HG02885 (cell line): ENCODE data around the gene CSNK2A2.

Source experiments
- ATAC-seq: cut with Tn5 transposase; IDR thresholded peaks from one replicate; pipeline ENCODE4 v1.9.1; 2021; ENCODE audit warnings: mild to moderate bottlenecking; ENCODE audit not compliant: unreplicated experiment, poor library complexity

CSNK2A2 gene

GRCh38 chr16:58198022-58198683 is at the start of gene CSNK2A2:
TSS of gene CSNK2A2 (minus strand) at chr16:58198106. CDS start at chr16:58197736, 370 bp downstream.
- ATAC-seq: peak; percentile 93

DNA sequence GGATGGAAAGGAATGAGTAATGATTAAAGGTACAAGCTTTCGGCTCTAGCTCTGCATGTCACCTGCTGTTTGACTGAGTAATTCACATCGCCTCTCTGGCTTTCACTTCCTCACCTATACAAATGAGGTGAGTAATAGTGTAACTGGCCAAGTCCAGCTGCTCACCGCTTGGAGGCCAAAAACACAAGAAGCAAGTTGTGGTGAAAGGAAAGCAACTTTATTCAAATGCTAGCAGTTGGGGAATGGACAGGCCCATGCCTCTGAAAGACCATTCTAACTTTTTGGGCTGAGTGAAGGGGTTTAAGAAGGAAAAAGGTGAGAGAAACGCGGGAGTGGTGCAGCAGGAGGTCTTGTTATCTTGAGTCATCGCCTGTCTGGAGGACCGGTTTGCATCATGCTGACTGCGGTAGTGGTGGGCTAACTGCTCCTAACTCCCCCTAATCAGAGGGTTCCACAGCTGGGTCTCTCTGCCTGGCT is 45.7 kb upstream of the CSNK2A2 start:
- peak; percentile 98 for ATAC-seq

GRCh38 chr16:58236831-58237230 is 38.9 kb upstream of the CSNK2A2 start:
- no peak for ATAC-seq

DNA sequence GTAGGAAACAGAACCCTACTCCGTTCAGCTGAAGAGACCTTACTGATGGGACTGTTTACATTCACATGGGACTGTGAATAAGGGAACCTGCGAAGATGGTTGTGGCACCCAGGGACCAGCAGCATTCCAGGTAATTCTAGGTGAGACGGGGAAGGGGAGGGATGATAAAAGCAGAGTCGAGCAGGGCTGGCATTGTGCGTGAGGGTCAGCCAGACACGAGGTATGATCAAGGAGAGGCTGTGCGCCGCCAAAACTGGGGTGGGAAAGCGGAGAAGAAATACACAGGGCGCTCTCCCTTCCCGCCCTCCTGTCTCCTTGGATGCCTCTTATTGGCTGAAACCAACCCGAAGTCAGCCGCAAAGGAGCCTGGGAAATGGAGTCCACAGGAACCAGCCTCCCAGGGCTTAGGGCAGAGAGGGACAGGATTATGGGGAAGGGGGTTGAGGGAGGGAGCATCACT is 38.4 kb upstream of the CSNK2A2 start:
- ATAC-seq: peak; percentile 99

DNA sequence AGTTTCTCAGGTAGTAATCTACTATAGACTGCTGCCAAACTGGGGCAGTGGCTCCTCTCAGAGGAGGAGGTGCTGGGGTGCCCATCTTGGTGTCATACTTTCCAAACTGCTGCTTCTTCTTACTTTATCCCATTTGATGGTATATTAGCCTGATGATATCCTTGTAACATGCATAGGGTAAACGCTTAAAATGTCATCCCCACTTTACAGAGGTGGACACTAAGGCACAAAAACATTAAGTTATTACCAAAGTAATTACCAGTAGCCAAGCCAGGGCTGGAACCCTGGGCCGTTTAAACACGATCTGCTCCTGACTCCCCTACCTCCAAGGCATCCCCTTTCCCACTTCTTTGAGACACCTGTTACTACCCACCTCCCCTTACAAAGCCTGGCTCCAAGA is 37.8 kb upstream of the CSNK2A2 start:
- ATAC-seq: no peak

DNA sequence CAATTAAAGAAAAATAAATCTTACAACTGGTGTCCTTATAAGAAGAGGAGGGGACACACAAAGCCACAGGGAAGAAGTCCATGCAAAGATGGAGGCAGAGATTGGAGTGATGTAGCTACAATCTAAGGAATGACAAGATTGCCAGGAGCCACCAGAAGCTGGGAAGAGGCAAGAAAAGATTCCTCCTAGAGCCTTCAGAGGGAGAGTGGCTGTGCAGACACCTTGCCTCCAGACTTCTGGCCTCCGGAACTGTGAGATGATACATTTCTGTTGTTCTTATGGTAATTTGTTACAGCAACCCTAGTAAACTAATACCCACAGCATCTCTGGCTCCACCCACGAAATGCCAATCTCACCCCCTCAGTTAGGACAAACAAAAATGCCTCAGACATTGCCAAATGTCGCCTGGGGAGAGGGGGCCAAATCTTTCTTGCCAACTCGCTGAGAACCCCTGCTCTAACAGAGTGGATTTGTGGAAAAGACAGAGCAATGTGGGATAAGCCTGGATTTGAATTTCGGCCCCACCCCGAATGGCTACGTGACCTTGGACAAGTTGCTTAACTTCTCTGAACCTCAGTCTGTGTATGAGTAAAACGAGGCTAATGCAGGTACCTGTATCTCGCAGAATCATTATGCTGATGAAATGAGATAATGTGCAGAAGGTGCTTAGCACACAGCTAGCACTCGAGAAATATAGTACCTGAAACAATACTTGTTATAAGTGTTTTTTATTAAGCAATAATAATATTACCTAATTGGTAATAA is 37.1 kb upstream of the CSNK2A2 start:
- ATAC-seq: no peak

GRCh38 chr16:58230259-58230658 is 32.4 kb upstream of the CSNK2A2 start:
- ATAC-seq: no peak

DNA sequence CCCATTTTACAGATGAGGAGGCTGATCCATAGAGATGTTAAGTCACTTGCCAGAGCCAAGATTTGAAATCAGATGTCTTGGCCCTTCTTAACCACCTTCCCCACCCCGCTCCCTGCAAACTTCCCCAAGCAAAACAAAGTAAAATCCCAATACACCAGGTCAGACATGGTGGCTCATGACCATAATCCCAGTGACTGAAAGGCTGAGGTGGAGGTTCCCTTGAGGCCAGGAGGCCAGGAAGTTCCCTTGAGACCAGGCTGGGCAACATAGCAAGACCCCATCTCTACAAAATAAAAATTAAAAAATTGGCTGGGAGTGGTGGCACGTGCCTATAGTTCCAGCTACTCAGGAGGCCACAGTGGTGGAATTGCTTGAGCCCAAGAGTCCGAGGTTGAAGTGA is 28.9 kb upstream of the CSNK2A2 start:
- ATAC-seq: no peak

DNA sequence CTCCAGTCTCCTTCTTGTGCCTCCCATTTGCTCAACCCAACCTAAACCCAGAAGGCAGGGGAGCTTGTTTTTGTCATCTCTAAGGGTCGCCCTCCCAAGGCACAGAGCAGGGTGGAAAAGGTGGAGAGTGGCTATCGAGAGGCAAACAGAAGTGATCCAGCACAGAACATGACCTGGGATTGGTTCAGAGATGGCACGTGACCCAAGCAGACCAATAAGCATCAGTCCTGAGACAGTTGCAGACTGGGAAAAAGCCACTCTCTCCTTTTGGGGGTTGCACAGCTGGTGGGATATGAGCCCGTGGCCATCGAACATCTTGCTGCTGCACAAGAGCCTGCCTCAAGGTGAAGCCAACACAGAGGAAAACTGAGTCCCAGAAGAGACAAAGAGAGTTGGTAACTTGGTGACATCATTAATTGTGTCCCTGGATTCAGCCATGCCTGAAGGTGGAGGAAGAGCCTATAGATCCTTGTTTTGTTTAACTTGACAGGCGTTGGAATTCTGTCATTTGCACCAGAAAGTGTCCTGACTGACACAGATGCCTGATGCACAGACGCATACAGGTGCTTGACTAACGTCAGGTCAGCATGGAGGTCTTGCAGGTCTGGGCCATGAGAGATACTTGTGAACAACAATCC is 28.2 kb upstream of the CSNK2A2 start:
- ATAC-seq: no peak

- ATAC-seq: no peak
These were observed 24.8 kb upstream of the CSNK2A2 start for GRCh38 chr16:58222532-58223316.

- ATAC-seq: no peak
These were observed 21.5 kb upstream of the CSNK2A2 start for GRCh38 chr16:58219432-58219831.

DNA sequence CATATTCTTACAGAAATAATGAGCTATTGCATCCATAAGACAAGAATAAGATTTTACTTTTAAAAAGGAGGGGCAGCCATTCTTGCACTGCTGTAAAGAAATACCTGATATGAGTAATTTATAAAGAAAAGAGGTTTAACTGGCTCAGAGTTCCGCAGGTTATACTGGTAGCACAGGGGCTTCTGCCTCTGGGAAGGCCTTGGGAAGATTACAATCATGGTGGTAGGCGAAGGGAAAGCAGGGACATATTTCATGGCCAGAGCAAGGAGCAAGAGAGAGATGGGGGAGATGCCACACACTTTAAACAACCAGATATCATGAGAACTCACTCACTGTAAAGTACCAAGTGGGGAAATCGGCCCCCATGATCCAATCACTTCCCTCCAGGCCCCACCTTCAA is 20.9 kb upstream of the CSNK2A2 start:
- no peak for ATAC-seq

DNA sequence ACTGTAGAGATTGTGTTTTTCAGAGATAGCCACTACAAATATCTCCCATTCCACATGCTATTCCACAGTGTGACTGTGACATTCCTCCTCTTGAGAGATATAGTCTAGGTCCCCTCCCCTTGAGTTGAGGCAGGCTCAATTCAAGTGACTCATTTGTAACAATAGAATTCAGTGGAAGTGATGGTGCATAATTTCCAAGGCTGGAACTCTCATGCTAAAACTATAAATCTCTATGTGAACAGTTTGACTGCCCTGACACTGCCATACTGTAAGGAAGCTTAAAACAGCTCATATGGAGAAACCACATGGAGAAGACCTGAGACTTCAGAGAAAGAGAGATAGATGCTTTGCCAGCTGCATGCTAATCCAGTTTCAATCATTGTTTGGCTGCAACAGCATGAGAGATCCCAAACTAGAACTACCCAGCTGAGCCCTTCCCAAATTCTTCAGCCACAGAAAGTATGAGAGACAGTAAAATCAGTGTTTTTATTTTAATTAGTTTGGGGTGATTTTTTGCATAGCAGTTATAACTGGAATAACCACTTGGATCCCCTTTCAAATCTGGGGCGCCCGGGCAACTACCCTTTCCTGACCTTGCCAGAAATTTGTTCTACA is 19.5 kb upstream of the CSNK2A2 start:
- ATAC-seq: no peak

DNA sequence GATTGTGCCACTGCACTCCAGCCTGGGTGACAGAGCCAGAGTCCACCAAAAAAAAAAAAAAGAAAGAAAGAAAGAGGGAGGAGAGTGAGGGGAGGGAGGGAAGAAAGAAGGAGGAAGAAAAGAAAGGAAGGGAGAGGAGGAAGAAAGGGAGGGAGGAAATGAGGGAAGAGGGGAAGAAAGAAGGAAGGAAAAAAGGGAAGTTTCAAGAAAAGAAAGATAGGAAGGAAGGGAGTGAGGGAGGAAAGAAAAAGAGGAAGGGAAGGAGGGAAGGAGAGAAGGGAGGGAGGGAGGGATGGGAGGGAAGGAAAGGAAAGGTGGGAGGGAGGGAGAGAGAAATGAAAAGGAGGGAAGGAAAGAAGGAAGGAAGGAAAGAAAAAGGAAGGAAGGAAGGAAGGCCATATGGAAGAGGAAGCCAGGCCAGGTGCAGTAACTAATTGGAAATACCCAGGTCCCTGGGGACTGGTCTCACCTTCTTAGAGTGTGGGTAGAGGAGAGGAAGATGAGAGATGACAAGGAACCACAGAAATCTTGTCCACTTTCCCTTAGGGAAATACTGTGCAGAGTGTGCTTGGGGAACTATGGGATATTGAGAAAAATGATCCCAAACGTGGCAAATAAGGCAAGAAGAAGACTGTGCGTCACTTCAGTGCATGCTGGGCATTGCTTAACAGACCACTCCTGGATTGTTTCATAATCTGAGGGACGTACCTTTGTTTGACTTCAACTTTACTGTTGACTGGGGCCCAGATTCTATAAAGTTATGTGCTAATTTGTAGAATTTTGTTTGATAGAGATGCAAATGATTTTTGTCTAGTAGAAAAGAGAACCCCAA is 15.1 kb upstream of the CSNK2A2 start:
- ATAC-seq: no peak

GRCh38 chr16:58211846-58212245 is 13.9 kb upstream of the CSNK2A2 start:
- no peak for ATAC-seq

DNA sequence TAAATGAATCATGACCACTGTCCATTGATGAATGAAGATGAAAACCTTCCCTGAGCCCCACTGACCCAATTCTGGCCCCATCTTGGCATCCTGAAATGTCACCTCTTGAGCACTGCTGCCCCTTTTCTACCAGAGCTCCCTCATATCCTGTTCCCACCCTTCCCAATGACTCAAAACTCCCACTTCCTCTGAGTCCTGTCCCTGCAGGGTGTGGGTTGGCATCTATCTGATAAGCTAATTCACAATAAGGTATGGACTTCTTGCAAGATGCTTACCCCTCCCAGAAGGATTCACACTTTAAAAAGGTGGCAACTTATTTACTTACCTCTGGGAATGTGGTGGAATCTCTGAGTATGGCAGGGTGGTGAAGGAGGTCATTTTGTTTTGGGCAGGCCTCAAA is 13.3 kb upstream of the CSNK2A2 start:
- ATAC-seq: no peak

- ATAC-seq: no peak
These were observed 7.5 kb upstream of the CSNK2A2 start for GRCh38 chr16:58205276-58206036.

DNA sequence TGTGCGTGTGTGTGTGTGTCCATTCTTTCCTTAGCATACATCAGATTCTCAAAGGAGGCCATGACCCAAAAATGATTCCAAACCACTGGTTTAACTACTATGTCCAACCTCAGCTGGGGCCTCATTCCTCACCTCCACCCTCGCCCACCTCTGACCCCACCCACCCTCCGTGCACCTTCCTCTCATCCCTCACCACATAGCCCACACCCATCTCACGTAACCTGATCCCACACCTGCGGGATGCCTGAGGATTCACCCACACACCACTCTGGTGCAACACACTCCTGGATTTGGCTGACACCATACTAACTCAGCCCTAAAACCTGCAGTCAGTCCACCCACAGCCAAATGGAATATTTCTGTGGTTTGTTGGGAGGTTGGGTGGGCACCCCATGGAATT is 3.3 kb upstream of the CSNK2A2 start:
- no peak for ATAC-seq
